HepG2 (cell line): ENCODE data around the gene SLC4A2. TPM values are rescaled to one million over a fixed set of nuclear protein-coding genes. Genes with fewer than 3 reads are reported as not detected.

ENCODE experiments used
- BRF2 ChIP-seq: sonication (generic); formaldehyde crosslinking; IDR thresholded peaks from 2 replicates; pipeline ENCODE4 v1.8.1; 2022; ENCODE audit warnings: mild to moderate bottlenecking, missing genetic modification reagents
- CCAR2 ChIP-seq: fragments of 200-400 bp; formaldehyde crosslinking; optimal IDR thresholded peaks from 2 replicates; pipeline ENCODE3; 2018; ENCODE audit warnings: low read depth, mild to moderate bottlenecking, low read length, moderate library complexity
- ELK4 ChIP-seq: sonication (generic); formaldehyde crosslinking; IDR thresholded peaks from 2 replicates; pipeline ENCODE4 v1.9.0; 2021; ENCODE audit warnings: missing genetic modification reagents, borderline replicate concordance
- HOXD1 ChIP-seq: sonication (generic); formaldehyde crosslinking; IDR thresholded peaks from 2 replicates; pipeline ENCODE4 v1.5.0; 2020; ENCODE audit warnings: missing genetic modification reagents
- JUN ChIP-seq: sonication (generic); formaldehyde crosslinking; IDR thresholded peaks from 2 replicates; pipeline ENCODE4 v1.4.0; 2020; ENCODE audit warnings: mild to moderate bottlenecking, missing genetic modification reagents
- KLF11 ChIP-seq: IDR thresholded peaks from 2 replicates; pipeline ENCODE4 v1.6.1; 2016; ENCODE audit warnings: missing compliant biosample characterization
- MAF1 ChIP-seq: sonication (generic); formaldehyde crosslinking; IDR thresholded peaks from 2 replicates; pipeline ENCODE4 v1.5.0; 2020; ENCODE audit warnings: missing genetic modification reagents, borderline replicate concordance
- MATR3 ChIP-seq: sonication (generic); formaldehyde crosslinking; IDR thresholded peaks from 2 replicates; pipeline ENCODE4 v1.4.0; 2020; ENCODE audit warnings: missing genetic modification reagents
- MBNL3 ChIP-seq: fragments of 250-450 bp; sonication (Bioruptor Pico); conservative IDR thresholded peaks from 2 replicates; pipeline ENCODE4 v1.8.0; 2022; ENCODE audit warnings: mild to moderate bottlenecking, inconsistent platforms
- MIER3 ChIP-seq: IDR thresholded peaks from 2 replicates; pipeline ENCODE4 v1.6.1; 2016; ENCODE audit warnings: missing compliant biosample characterization, borderline replicate concordance
- MTF2 ChIP-seq: sonication (generic); formaldehyde crosslinking; IDR thresholded peaks from 2 replicates; pipeline ENCODE4 v1.5.0; 2020; ENCODE audit warnings: missing genetic modification reagents, borderline replicate concordance
- MXD3 ChIP-seq: IDR thresholded peaks from 2 replicates; pipeline ENCODE4 v1.6.1; 2016; ENCODE audit warnings: mild to moderate bottlenecking, missing biosample characterization, missing genetic modification reagents
- NFATC3 ChIP-seq: sonication (generic); formaldehyde crosslinking; IDR thresholded peaks from 2 replicates; pipeline ENCODE4 v1.5.1; 2020; ENCODE audit warnings: mild to moderate bottlenecking, missing genetic modification reagents
- NPAS2 ChIP-seq: sonication (generic); formaldehyde crosslinking; IDR thresholded peaks from 2 replicates; pipeline ENCODE4 v1.8.0; 2022; ENCODE audit warnings: mild to moderate bottlenecking, missing genetic modification reagents, borderline replicate concordance
- PAF1 ChIP-seq: IDR thresholded peaks from 2 replicates; pipeline ENCODE4 v1.6.1; 2016; ENCODE audit warnings: missing genetic modification reagents, missing compliant biosample characterization
- RARG ChIP-seq: sonication (generic); formaldehyde crosslinking; IDR thresholded peaks from 2 replicates; pipeline ENCODE4 v1.4.0; 2020; ENCODE audit warnings: low read depth, mild to moderate bottlenecking, missing genetic modification reagents
- RNF219 ChIP-seq: sonication (generic); formaldehyde crosslinking; IDR thresholded peaks from 2 replicates; pipeline ENCODE4 v1.5.0; 2020; ENCODE audit warnings: mild to moderate bottlenecking, missing genetic modification reagents
- SALL2 ChIP-seq: sonication (generic); formaldehyde crosslinking; IDR thresholded peaks from 2 replicates; pipeline ENCODE4 v1.8.1; 2023; ENCODE audit warnings: mild to moderate bottlenecking, missing genetic modification reagents, inconsistent platforms
- TEF ChIP-seq: sonication (generic); formaldehyde crosslinking; IDR thresholded peaks from 2 replicates; pipeline ENCODE4 v1.5.0; 2020; ENCODE audit warnings: missing genetic modification reagents
- U2AF2 ChIP-seq: fragments of 200-400 bp; formaldehyde crosslinking; IDR thresholded peaks from 2 replicates; pipeline ENCODE4 v1.6.1; 2017; ENCODE audit warnings: low read depth, mild to moderate bottlenecking, low read length
- WIZ ChIP-seq: sonication (generic); formaldehyde crosslinking; IDR thresholded peaks from 2 replicates; pipeline ENCODE4 v1.5.1; 2020; ENCODE audit warnings: mild to moderate bottlenecking, missing genetic modification reagents
- XRCC5 ChIP-seq: fragments of 200-400 bp; formaldehyde crosslinking; optimal IDR thresholded peaks from 2 replicates; pipeline ENCODE3; 2017; ENCODE audit warnings: mild to moderate bottlenecking, low read length
- ZBTB25 ChIP-seq: IDR thresholded peaks from 2 replicates; pipeline ENCODE4 v1.6.1; 2018; ENCODE audit warnings: missing genetic modification reagents
- ZNF44 ChIP-seq: sonication (generic); formaldehyde crosslinking; IDR thresholded peaks from 2 replicates; pipeline ENCODE4 v1.5.1; 2020; ENCODE audit warnings: mild to moderate bottlenecking, missing genetic modification reagents
- ZNF484 ChIP-seq: sonication (generic); formaldehyde crosslinking; IDR thresholded peaks from 2 replicates; pipeline ENCODE4 v1.5.1; 2020; ENCODE audit warnings: mild to moderate bottlenecking, low read depth, missing genetic modification reagents, borderline replicate concordance
- polyA plus RNA-seq, 8 experiments: library from polyadenylated mRNA; depleted of rRNA in 3 of 8; stranded (reverse) in 7 of 8; unstranded in 1 of 8; fragments of >200 nt; fragmentation: Illumina TruSeq in 4 of 8; extraction: Trizol in 4 of 8; gene quantifications; 2 replicates each; pipeline versions ENCODE4 v1.2.1 to v1.2.3, GENCODE V29; 2011 to 2016; ENCODE audit warnings: low read depth in 4 of 8, missing spikeins in 1 of 8, mixed read lengths in 1 of 8; ENCODE audit not compliant: insufficient read depth in 1 of 8
- total RNA-seq, 5 experiments: library from RNA; depleted of rRNA; stranded (reverse); fragments of >200 nt; fragmentation: Illumina TruSeq; extraction: Trizol; gene quantifications; 2 replicates each; pipeline ENCODE4 v1.2.3, GENCODE V29; 2016; ENCODE audit warnings: low read depth in 1 of 5

Gene SLC4A2
- total and polyA plus RNA-seq, 2 of the 13 experiments (the other 11 are each of a cell fraction or from before 2014, with no cell fraction given) = 51.9 to 73.4 TPM

GRCh38 chr7:151010307-151011096 lies 48.9 kb upstream of the SLC4A2 start (continued):
- TF ChIP-seq NPAS2 (CRISPR knock-in tag) (no peak), XRCC5 (no peak), MBNL3 (CRISPR knock-in tag) (no peak), TEF (no peak), RARG (CRISPR knock-in tag) (no peak), ELK4 (CRISPR knock-in tag) (no peak), ZNF484 (CRISPR knock-in tag) (no peak), WIZ (no peak), MTF2 (CRISPR knock-in tag) (no peak), MATR3 (CRISPR knock-in tag) (no peak), HOXD1 (CRISPR knock-in tag) (no peak), CCAR2 (no peak), U2AF2 (no peak), MIER3 (CRISPR knock-in tag) (no peak), BRF2 (CRISPR knock-in tag) (no peak), RNF219 (CRISPR knock-in tag) (no peak), PAF1 (CRISPR knock-in tag) (no peak), JUN (no peak), NFATC3 (CRISPR knock-in tag) (no peak), KLF11 (CRISPR knock-in tag) (no peak), MAF1 (CRISPR knock-in tag) (no peak), ZBTB25 (CRISPR knock-in tag) (no peak), MXD3 (CRISPR knock-in tag) (no peak; the same call in 1 of the 2 replicates), SALL2 (CRISPR knock-in tag) (no peak), ZNF44 (CRISPR knock-in tag) (no peak)
